GM21381 (cell line): Measurements from ENCODE around the gene NAT16.

ENCODE experiments used
- ATAC-seq: cut with Tn5 transposase; IDR thresholded peaks from one replicate; pipeline ENCODE4 v1.9.1; 2021; ENCODE audit warnings: mild to moderate bottlenecking, moderate library complexity; ENCODE audit not compliant: unreplicated experiment

NAT16 gene

DNA sequence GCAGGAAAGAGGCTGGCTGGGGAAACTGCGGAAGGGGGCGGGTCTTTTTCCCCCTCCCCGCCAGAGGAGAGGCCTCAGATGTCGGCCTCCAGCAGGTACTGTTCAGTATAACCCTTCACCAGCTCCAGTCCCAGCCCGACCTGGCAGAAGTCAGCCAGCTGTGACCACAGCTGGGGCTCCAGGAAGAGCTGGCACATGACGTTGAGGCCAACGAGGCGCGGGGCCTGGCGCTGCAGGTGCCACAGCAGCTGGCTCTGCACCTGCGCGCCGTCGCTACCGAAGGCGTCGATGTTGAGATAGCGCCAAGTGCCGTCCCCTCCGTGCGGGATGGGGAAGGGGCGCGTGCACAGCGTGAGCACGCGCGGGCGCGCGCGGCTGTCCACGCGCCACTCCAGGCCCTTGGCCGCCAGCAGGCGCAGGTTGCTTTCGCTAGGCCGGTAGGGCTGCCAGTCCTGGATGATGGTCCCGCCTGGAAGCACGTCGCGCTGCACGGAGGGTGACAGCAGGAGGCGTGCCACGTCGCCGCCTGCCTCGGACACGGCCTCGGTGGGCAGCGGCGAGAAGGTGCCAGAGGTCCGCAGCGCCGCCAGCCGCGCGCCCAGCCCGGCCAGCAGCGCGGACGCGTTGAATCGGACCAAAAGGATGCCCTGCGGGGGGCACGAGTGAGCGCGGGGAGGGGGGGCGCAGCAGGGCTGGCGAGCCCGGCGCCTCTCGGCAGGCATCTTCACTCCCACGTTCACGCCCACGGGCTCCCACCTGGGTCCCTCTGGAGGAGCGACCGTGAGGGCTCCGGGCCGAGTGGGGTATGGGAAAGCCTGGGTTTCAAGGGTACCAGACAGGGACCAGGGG is 7.9 kb downstream of the NAT16 start:
- no peak for ATAC-seq

DNA sequence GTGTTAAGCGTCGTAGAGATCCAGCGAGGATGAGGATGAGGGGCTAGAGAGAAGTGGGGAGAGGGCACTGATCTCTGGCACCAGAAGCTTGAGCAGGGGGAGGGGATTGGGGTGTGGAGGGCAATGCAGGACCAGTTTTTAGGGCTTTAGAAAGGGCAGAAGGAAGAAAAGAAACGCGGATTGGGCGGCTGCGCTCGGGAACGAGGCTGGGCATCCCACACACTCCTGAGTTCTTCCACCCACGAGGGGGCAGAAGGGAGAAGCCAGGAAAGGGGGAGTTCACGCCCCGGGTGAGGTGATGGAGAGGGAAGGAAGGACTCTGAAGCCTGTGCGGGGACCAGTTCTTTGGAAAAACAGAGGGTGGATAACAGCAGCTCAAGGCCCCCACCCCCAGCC is 8.7 kb downstream of the NAT16 start:
- ATAC-seq: no peak

DNA sequence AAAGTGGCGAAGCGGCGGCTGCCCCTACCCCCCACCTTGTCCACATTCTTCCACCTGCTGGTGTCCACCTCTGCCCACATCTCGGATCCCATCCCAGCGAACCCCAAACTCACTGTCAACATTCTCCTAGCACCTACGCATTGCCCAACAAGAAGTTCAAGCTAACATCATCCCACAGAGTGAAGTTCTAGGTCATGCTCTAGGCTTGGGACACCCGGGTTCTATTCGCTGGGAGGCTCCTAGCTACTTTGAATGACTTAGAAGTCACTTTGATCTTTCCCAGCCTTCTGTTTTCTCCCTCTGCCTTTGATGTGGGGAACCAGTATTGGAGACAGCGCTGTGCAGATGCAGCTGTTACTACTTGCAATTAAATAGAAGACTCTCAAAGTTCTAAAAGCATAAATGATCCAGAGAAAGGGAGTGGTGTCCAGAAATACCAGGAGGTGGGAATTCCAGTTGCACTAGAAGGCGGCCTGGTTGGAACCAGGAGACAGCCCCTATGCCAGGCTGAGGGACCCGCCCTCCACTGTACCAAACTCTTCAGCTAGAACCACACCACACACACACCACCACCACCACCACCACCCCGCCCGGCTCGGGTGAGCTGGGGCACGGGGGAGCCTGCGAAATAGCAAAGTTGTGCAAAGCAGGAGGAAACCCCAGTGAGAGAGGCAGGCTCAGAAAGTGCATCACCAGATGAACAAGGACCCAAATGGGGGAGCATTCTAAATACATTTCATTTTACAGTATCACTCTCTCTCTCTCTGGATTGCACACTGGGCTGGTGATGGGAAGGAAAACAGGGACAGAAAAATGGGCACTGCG is 9.3 kb downstream of the NAT16 start:
- no peak for ATAC-seq

DNA sequence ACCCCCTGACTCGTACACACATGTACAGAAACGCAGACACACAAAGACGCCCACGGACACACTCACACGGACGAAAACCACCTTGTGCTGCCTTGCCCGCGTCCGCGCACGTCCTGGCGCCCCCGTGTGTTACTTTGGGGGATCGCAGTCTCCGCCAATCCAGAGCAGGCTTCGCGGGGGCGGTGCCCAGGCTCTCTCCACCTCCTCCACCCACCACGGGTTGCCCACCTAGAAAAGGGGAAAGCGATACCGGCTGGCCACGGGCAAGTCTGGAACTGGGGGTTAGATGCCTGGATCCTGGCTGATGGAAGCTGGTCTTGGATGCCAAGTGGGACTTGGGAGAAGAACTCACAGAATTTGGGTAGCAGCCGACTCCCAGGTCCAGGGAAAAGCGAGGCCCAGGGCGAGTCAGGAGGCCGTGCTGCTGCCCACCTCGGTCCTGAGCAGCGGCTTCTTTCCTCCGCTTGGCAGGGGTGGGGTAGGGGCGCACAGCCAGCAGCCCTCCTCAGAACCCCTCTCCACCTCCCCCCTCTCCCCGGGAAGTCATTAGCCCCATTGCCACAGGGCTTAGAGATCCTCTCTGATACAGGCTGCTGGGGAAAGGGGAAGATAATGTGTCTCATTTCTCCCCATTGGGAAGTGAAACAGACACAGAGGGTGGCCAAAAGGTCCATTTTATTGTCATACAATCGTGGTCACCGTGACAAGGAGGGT is 10.1 kb downstream of the NAT16 start:
- ATAC-seq: no peak

DNA sequence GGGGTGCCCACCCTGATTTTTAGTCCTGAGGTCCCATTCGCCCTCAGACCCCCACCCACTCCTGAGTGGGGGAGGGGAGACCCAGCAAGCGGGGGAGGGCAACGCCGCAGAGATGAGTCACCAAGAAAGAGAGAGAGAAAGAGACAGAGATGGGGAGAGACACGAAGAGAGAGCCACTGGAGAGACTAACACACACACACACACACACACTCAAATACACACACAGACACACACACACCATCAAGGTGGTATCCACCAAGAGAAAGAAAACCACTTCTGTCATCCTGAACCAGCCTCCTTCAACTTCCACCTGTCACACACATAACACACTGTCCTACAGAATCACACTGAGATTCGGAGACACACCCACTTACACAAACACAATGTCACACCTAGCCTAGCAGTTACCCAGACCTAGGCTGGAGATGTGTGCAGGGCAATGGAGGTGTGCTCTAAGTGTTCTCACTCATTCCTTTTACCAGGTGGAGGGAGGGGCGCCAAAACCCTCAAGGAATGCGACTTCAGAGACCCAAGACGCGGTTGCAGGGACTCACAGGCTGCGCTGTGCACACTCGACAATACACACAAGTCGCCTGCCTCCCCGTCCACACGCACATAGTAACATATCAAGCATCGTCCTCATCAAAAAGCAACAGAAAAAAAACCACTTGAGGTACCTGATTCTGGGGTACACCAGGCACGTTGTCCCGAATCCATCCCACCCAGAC is 10.8 kb downstream of the NAT16 start:
- no peak for ATAC-seq

DNA sequence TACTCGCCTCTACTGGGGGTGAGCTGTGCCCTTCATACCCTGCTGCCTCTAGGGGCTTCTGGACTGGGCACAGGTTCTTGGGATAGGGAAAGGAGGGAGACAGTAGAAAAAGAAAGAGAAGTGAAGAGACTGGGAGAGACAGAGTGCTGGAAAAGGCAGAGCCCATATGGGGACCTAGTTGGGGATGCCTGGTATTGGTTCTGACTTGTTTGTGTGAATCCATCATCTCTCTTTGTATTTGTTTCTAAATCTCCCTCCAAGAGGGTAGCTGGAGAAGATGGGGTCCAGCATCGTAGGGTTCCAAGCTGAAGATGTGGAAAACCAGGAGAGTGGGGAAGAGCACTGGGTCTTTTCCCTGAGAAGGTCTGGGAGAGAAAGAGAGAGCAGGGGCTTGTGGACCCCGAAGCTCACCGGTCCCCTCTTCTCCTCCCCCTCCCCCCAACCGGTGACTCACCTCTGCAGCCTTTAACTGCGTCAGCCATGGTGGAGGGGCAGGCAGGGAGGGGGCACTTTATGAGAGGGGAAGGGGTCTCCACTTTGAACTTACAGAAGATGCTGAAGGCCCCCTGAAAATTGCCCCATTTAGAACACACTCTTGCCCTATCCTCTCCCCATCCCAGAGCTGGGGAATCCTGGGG is 11.6 kb downstream of the NAT16 start:
- ATAC-seq: no peak

DNA sequence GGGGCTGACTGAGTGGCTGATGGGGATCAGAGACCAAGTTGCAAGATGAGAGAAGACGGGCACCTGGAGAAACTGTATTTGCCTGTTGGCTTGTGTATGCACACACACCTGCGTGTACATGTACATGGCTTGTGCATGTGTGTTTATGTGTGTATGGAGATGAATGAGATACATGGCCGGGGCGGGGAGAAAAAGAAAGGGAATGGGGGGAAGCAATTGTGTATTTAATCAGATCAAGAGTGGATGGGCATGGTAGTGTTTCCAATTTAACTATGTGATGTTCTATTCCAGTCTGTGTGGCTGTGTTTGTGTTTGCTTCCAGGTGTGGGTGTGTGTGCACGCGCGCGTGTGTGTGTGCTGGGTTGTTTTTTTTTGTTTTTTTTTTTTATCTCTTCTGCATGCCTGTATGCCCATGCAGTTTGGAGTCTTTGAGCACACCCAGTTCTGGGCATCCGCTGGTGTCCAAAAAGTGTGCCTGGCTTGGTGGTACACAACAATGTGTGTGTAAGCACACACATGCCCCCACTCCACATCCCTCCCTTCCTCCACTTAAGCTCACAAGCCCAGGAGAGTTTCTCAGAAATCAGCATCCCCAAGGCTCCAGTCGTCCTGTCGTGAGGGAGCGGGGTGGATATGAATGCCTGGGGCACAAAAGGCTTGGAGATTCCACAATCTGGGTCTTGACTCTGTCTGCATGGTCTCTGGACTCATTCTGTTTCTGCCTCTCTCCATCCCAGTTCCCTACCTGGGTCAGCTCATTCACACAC is 12.3 kb downstream of the NAT16 start:
- no peak for ATAC-seq

DNA sequence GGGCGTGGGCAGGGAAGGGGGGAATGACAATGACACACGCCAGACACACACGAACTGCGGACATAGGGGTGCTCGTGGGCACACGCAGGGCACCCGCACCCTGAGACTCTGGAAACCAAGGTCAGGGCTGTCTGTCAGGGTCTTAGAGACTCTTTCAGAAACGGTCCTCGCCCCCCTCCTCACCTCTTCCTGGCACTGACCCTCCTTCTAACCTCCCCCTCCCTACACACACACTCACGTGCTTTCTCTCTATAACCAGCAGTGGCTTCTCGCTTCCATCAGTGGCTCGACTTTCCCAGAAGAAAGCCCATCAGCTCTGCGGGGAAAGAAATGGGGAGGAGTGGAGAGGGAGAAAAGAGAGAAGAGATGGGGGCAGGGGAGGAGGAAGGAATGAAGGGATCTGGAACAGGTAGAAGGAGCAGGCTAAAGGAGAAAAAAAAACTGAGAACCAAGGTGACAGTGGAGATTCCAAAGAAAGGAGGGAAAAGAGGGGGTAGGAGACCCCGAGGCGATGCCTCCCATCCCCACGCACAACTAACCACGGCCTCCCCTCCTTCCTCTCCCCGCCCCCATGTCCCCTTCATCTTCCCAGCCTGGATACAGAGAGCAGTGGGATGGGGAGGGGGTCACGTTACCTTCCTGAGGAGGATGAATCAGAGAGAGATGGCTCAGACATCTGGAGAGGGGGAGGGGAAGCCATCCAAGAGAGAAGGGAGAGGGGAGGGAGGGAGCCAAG is 13.0 kb downstream of the NAT16 start:
- no peak for ATAC-seq

DNA sequence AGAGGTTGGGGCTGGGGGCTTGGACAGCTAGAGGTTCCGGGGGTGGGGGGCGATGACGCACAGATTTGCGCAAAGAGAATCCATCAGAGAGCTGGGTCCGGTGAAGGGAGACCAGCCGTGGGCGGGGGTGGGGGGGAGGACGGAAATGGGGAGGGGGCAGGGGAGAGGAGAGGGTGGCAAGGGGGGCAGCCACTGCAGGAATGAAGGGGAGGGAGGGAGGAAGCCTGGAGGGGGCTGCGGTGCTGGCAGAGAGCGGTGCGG is 13.5 kb downstream of the NAT16 start:
- no peak for ATAC-seq

DNA sequence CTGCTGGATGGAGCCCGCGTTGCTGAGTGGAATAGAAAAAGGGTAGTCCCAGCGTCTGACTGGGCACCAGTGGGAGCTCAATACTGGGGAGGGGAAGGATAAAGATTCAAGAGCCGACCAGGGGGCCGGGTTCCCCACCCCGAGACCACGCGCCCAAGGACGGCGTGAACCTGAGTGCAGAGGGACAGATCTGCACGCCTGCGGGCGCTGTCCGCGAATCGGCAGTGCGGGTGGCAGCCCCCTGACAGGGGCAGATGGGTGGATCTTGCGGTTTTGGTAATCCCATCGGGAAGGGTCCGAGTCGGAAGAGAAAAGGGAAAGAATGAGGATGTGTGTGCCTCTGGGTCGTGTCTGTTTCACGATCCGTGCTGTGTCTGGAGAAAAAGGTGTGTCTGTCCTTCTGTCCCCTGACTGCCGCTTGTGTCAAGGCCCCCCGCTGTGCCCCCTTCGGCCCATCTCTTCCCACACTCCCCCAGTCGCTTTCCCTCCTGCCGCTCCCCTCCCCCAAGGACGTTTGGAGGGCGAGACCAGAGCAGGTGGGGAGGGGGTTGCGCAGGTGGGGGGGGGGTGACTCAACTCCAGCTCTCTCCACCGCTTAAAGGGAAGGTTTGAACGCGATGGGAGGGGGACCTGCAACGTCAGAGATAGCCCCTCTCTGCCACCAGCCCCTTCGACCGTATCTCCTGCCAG is 14.0 kb downstream of the NAT16 start:
- no peak for ATAC-seq

DNA sequence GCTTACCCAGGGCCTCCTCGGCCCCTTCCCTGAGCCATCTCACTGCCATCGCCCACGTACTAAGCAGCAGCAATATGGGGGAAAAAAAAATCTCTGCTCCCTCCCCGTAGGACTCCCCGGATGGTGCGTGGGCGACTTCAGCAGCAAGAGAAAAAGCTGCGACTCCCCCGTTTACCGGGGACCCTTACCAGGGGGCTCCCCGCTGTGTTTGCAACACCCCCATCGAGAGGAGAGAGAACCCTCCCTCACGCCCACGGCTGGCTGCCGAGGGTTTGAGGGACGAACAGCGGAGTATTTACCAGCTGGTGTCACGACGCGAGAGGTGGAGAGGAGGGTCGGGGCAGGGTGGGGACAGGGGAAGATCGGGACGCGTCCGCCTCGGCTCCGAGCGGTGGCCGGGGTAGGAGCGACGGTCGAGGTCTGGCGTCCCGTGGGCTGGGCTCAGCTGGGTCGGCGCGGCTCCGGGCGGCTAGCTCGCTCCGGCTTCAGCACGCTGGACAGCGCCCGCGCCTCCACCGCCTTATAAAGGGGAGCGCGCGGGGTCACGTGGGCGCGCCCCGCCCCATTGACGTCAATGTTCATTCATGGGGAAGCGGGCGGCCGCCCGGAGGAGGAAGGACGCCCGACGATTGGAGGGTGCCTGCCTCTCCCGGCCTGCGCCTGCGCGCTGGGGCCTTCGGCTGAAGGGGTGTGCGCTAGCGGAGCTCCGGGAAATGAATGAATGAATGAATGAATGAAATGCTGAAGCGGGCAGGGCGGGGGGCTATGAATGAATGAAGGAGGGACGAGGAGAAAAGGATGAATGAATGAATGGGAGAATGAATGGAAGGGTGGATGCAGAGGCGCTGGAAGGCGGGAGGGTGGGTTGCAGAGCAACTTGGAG is 14.8 kb downstream of the NAT16 start, which contains the start of gene VGF:
Gene VGF, minus strand, starts transcription at position 495 of the 883 bp plus-strand sequence. CDS start 726 bp downstream, outside the sequence.
- peak; percentile 58 for ATAC-seq

DNA sequence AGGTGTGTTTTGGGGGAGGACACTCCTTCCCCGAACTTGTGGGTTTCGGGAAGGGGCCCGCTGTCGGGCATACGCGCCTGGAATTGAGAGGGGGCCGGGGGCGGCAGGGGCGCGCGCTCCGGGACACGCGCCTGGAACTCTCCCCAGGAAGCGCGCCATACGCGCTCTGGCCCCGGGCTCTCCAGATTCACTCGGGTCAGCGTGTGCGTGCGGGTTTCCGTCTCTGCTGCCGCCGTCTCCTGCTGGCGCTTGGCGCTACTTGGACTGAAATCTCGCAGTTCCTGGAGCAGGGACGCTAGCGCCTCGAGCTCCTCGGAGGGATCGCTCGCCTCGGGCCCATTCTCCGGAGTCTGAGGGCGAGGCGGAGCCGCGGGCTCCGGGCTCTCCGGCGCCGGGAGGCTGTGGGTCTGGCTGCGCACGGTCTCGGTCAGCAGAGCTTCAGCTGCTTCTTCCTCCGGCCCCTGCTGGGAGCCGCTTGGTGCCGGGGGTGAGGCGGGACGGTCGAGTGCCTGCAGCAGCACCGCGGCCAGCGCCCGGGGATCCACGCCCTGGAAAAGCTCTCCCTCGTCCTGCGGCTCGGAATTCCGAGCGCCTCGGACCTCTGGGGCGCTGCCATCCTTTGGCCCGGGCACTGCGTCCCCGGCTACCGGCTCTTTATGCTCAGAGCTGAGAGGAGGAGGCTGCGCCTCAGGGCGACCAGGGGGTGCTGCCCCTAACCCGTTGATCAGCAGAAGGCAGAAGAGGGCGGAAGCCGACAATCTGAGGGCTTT is 15.8 kb downstream of the NAT16 start:
- no peak for ATAC-seq

DNA sequence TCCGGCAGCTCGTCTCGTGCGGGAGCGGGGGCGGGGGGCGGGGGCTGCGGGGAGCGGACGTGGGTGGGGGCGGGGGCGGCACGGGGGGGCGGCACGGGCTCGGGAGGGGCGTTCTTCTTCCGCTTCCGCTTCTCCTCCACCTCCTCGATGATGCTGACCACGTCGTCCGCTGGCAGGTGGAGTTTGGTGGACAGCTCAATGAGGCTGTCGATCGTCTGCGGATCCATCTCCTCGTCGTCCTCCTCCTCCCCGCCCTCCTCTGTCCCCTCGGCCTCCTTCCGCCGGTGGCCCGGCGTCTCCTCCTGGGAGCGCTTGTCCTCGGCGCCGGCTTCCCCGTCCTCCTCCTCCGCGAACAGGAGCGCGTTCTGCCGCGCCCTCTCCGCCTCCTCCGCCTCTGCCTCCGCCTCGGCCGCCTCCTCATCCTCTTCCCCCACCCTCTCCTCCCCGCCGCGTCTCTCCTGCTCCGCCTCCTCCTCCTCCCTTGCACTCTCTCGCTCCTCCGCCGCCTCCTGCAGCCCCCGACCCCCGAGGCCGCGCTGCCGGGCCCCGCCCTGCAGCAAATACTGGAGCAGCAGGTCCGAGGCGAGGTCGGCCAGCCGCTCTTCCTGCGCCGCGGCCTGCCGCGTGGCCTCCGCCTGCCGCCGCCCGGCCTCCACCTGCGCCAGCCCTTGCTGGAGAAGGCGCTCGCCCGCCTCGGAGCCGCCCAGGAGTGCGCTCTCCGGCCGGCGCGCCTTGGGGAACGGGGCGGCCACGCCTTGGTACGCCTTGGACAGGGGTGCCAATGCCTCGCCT is 16.6 kb downstream of the NAT16 start:
- ATAC-seq: no peak

DNA sequence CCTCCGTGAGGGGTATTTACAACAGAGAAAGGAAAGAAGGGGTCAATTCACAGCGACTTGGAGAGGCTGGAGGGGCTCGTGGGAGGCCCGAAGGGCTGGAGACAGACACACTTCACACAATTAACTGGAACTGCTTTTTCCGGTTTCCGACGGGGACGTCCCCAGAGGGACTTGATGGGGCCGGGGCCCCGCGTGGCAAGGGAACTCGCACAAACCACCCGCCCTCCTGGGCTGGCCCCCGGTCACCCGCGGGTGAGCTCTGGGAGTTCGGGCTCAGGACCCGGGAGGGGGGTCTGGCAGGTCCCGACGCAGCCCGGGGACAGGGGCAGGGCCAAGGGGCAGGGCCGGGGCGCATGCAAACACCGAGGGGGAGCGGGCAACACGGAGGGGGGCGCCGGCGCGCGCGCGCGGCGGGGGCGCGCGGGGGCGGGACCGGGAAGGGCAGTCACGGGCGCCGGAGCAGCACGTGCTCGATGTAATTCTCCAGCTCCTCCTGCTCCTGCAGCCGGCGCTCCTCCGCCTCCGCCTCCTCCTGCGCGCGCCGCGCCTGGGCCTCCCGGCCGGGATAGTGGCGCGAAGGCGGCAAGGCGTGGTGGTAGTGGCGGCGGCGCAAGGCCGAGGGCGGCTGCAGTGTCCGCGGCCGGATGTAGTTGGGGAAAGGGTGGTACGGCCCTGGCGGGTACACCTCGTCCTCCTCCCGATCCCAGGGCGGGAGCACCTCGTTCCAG is 17.4 kb downstream of the NAT16 start:
- no peak for ATAC-seq
